ENCODE measurements around the gene DCAF12.

The DCAF12 gene

GRCh38 chr9:34124926-34125325 is 1.6 kb downstream of the DCAF12 start:
- DNase-seq = no peak

GRCh38 chr9:34124099-34124498 is 2.4 kb downstream of the DCAF12 start:
- no peak for DNase-seq

GRCh38 chr9:34123682-34124081 is 2.8 kb downstream of the DCAF12 start:
- DNase-seq = no peak

DNA sequence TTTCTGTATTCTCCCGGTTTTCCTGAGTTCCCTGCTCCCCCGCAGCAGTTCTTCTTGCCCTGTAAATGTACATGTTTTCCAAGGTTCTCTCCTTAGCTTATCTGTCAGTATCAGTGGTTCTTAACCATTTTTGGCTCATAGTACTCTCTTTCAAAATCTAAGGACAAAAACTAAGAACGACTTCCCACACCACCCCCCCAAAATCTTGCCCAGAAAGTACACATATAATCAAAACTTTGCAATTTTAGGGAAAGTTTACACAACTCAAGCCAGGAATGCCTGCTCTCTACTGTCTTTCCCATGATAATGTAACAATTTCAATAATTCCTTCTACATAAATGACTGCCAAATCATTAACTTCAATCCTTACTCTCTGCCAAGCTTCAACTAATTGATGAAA is 4.5 kb downstream of the DCAF12 start:
- DNase-seq = no peak

DNA sequence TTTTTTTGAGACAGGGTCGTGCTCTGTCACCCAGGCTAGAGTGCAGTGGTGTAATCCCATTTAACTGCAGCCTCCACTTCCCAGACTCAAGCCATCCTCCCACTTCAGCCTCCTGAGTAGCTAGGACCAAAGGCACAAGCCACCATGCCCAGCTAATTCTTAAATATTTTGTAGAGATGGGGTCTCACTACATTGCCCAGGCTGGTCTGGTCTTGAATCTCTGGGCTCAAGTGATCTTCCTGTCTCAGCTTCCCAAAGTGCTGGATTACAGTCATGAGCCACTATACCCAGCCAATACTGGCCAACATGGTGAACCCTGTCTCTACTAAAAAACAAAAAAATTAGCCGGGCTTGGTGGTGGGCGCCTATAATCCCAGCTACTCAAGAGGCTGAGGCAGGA is 6.8 kb downstream of the DCAF12 start:
- DNase-seq = no peak

DNA sequence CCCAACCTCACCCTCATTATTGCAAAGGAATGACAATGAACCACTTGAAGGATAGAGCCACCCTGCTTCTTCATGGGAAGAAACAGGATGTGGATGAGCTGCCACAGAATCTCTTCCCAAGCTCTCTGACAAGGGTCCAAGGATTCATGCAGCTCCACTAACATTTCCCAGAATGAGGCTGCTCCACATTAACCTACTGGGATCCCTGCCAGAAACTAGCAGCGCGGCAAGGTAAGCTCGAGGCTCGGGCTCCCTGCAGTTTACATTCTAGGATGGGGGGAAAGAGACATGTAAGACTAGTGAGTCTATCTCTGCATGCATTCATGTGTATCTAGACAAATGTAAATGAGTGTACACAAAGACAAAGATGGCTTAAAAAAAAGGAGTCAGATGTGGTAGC is 12.1 kb downstream of the DCAF12 start:
- no peak for DNase-seq

GRCh38 chr9:34106110-34106509 is 20.4 kb downstream of the DCAF12 start:
- DNase-seq = no peak

DNA sequence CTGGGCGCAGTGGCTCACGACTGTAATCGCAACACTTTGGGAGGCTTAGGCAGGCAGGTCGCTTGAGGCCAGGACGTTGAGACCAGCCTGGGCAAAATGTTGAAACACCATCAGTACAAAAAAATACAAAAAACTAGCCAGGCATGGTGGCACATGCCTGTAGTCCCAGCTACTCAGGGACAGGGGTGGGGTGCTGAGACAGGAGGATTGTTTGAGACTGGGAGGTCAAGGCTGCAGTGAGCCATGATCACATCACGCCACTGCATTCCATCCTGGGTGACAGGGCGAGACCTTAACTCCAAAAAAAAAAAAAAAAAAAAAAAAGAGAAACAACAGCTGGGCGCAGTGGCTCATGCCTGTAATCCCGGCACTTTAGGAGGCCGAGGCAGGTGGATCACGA is 23.7 kb downstream of the DCAF12 start:
- no peak for DNase-seq

DNA sequence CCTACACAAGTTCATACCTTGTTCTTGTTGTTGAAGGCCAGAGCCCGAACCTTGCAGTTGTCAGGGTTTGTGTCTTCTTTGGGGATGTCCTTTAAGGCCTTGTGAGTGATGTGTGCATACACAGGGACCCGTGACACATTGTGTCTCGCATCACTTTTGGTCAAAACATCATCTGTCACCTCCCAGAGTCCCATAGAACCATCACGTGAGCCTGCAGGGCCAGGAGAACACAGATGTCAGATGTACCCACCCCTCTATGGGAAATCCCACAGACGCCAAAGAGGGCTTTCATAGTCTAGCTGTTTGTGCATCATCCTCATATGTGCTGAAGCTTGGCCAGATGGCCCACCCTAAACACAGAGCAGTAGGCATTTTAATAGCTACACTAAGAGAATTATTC is 28.2 kb downstream of the DCAF12 start:
- DNase-seq = no peak

DNA sequence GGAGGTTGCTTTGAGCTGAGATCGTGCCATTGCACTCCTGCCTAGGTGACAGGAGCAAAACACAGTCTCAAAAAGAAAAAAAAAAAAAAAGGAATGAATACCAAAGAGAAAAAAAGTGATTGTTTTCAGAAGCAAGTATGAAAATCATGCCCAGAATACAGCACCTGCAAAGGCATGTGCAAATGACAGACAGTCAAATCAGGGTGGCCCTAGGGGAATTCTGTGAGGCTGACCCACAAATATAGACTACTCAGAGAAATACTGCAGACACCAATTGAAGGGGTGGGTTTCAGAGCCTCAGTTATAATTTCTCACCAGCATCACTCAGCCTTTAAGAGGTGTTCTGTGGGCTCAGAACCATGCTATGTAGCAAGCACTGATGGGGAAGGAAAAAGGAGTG is 28.6 kb downstream of the DCAF12 start:
- no peak for DNase-seq

- no peak for DNase-seq
Observed at GRCh38 chr9:34096751-34097150, 29.7 kb downstream of the DCAF12 start.

DNA sequence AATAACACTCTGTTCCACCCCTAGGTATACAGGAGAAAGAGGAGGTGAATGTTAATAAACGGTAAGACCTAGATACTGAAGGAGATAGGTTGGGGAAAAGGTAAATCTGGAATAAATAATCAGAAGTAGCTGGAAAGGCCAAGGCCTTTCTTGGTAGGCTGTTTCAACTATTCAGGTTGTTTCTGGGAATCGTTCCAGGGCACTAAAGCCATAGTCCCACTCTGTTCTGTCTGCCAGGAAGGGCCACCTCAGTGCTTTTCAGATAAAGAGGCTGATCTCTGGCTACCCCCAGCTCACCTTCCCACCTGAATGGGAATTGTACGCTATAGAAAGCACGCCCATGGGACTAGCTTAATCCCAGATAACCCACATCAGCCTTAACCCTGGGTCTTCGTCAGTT is 32.9 kb downstream of the DCAF12 start:
- no peak for DNase-seq

DNA sequence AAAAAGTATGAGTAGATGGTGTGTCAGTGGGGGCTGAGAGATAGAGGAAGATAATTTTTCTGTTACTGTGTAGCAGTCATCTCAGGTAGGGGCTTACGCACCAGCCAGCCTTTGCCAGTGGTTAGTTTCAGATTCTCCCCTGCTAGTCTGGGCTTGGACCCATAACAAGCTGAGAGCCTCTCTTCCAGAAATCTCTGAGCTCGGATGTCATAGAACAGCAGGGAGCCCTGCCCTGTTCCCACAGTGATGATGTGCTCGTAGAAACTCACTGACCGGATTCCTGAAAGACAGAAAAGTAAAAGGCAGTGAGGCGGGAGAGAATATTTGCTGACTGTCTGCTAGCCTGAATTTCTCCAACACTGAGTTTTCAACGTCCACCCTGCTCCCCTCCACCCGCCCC is 37.2 kb downstream of the DCAF12 start:
- DNase-seq = no peak

DNA sequence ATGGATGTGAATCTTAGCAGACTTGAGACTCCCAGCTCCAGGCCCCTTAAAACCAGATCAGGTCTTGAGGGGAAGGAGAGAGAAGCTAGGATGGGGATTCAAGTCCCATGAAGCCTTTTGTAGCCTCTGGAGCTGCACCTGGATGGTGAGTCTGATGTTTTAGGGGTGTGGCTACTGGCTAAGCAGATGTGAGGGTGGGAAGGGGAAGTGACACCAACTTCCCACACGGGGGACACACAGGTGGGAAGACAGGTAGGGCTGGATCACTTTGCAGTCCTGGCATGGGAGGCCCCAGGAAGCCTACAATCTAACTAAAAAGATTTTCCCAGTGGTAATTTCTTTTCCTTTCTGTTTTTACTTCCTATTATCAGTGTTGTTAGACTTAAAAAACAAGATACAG is 39.1 kb downstream of the DCAF12 start:
- DNase-seq = no peak

DNA sequence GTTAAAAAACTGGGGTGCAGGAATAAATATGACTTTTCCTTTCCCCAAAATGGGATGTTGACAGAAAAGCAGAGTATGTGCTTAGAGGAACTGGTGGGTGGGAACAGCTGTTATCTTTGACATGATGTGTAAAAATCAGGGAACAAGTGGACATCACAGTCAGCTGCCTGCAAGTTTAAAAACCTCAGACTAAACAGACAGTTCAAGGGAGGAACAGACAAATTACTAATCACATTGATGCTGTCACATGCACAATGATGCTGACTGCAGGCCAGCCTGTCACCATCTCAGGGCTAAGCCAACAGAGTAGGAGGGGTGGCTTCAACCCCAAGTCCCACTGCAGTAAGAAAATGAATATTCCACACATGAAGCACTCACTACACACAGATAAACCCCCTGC is 39.6 kb downstream of the DCAF12 start:
- DNase-seq = no peak

GRCh38 chr9:34085581-34086500 is 40.7 kb downstream of the DCAF12 start:
- no peak for DNase-seq

GRCh38 chr9:34084562-34084961 is 41.9 kb downstream of the DCAF12 start:
- no peak for DNase-seq

DNA sequence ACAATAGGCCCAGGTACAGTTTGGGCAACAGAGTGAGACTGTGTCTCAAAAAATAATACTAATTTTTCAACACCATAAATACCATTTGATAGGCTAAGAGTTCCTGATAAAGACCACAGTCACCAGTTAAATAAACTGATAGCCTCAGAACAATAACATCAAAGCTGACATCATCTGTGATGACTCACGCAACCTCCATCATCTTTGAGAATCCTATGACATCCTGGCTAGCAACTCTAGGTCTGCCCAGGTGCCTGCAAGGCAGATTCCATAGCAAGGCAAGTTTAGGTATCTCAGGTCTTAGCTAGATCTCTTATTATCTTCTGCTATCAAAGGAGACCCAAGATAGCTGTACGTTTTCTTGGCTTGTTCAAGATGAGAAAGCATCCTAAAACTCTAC is 47.3 kb downstream of the DCAF12 start:
- DNase-seq = no peak

DNA sequence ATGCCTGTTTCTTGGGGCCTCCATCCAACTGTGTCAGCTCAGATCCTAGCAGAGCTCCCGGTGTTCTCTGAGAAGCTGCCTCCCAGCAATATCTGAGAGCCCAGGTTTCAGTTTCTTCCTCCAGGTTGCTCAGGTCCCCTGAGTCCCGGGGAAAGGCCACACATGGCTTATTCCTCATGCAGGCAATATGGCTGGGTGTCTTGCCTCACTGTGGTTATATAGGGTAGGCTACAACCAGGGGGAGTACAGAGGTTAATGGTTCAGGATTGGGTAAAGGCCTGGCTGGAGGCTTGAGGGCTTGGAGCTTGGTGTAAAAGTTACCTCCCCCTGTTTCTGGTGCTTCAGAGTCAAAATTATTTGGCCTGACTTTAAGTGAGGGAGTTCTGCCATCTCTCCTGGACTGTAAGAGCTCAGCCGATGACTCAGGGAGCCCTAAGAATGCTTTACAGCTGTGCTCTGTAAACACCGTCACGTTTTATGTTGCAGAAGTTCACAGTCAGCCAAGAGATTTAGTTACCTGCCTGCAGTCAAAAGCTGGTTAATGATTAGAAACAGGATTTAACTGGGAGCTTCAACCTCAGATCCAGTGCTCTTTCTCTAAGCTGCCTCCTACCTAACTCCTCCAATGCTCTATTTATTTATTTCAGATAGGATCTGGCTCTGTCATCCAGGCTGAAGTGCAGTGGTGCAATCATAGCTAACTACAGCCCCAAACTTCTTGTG is 53.5 kb downstream of the DCAF12 start:
- no peak for DNase-seq

DNA sequence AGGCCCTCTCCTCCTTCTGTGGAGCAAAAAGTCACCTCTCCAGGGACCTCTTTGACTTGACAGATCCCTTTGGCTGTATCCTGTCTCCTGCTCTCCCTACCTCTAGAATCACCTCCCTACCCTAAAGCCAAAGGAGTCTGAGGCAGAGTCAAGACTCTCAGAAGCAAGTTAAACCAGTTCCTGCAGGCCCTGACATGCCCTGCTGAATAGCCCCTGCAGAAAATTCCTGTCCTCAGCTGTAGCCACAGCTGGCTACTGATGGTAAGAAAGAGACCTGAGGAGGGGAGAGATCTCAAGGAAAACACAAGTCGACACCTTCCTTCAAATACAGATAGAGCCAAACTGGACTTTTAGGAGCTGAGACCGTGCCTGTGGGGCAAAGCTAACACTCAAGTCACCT is 54.1 kb downstream of the DCAF12 start:
- DNase-seq = no peak

- no peak for DNase-seq
Observed at GRCh38 chr9:34070606-34071324, 55.7 kb downstream of the DCAF12 start.

- no peak for DNase-seq
Observed at GRCh38 chr9:34069831-34070230, 56.7 kb downstream of the DCAF12 start.

DNA sequence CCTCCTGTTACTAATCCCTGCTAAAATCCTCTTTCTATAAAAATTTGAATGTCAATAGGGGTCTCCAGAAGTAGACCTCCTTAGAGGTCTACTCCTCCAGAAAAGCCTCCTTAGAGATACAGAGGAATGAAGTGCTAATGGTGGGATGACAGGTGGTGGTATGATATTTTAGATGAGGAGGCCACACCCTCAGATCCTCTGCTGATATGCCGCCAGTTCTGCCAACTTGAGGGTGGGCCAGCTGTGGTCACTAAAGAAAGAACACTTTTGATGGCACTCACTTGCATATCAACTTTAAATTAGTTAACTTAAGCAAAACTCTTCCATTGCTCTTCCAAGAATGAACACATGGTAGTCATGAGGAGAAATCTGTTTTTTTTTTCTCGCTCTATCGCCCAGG is 61.0 kb downstream of the DCAF12 start:
- no peak for DNase-seq

DNA sequence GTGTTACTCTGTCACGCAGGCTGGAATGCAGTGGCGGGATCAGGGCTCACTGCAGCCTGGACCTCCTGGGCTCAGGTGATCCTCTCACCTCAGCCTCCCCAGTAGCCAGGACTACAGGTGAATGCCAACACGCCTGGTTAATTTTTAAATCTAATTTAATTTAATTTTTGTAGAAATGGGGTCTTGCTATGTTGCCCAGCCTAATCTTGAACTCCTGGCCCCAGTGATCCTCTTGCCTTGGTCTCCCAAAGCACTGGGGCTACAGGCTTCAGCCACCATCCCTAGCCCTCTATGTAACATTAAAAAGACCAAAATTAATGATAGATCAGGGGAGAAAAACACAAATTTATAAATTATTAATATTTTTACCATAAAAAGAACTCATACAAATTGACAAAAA is 66.5 kb downstream of the DCAF12 start:
- no peak for DNase-seq

Data from activated CD4-positive, alpha-beta T cell treated with anti-CD3 and anti-CD28 coated beads, Interleukin-2, amount 50 U/mL, for 4 hours (primary cell).